ENCODE data around the gene CEP250.

DNA sequence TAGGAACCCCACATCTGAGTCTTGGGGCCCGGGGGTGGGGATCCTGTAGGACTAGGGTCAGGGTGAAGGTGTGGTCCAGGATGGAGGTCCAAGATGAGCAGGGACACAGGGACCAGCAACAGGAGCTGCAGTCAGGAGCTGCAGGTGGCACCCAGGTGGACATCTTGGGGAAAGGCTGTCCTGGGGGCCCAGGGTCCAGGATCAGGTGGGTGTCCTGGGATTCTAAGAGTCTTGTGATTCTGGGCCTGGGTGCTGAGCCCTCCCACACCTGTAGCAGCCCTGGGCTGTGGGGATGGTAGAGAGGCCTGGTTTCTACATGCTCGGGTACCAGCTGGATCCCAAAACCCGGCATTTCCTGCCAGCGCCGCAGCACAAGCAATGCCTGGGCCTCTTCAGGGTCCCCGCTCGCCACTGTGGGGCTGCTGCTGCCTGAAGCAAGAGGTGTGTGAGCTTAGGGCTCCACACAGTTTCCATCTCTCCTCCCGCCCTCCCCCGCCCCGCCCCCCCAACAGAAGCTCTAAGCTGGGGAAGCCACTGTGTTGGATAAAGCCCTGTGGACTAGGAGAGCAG, 107.2 kb downstream of the CEP250 start:
- TF ChIP-seq, protein P1, sequence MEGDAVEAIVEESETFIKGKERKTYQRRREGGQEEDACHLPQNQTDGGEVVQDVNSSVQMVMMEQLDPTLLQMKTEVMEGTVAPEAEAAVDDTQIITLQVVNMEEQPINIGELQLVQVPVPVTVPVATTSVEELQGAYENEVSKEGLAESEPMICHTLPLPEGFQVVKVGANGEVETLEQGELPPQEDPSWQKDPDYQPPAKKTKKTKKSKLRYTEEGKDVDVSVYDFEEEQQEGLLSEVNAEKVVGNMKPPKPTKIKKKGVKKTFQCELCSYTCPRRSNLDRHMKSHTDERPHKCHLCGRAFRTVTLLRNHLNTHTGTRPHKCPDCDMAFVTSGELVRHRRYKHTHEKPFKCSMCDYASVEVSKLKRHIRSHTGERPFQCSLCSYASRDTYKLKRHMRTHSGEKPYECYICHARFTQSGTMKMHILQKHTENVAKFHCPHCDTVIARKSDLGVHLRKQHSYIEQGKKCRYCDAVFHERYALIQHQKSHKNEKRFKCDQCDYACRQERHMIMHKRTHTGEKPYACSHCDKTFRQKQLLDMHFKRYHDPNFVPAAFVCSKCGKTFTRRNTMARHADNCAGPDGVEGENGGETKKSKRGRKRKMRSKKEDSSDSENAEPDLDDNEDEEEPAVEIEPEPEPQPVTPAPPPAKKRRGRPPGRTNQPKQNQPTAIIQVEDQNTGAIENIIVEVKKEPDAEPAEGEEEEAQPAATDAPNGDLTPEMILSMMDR (IDR thresholded peaks at IDR 0.05) = no peak
- no peak for TF ChIP-seq ZFX (IDR thresholded peaks at IDR 0.05; ENCODE audit: borderline replicate concordance)

Measured in 22Rv1 (cell line).